IMR-90 (cell line): ENCODE results near the gene FERMT3.

Source experiments
- POLR2A ChIP-seq: IDR thresholded peaks from 2 replicates; pipeline ENCODE4 v1.6.1; 2012; ENCODE audit warnings: mild to moderate bottlenecking, low read depth, low read length
- RAD21 ChIP-seq: IDR thresholded peaks from 2 replicates; pipeline ENCODE4 v1.6.1; 2012; ENCODE audit warnings: low read length, improper control_type of control experiment
- SMC3 ChIP-seq: fragments of 150-350 bp; IDR thresholded peaks from 2 replicates; pipeline ENCODE4 v1.6.1; 2016; ENCODE audit warnings: low read depth, mild to moderate bottlenecking, antibody characterized with exemption, low read length, moderate library complexity
- USF2 ChIP-seq: fragments of 150-350 bp; IDR thresholded peaks from 2 replicates; pipeline ENCODE4 v1.6.1; 2017; ENCODE audit warnings: mild to moderate bottlenecking, antibody characterized with exemption, low read length, low read depth
- TF ChIP-seq, protein P1 (sequence below): conservative IDR thresholded peaks from 2 replicates; pipeline ENCODE4 v1.5.1; 2012; ENCODE audit warnings: mild to moderate bottlenecking, low read depth, low read length, improper control_type of control experiment

GRCh38 chr11:64186492-64187165, 19.9 kb upstream of the FERMT3 start:
- TF ChIP-seq, protein P1, sequence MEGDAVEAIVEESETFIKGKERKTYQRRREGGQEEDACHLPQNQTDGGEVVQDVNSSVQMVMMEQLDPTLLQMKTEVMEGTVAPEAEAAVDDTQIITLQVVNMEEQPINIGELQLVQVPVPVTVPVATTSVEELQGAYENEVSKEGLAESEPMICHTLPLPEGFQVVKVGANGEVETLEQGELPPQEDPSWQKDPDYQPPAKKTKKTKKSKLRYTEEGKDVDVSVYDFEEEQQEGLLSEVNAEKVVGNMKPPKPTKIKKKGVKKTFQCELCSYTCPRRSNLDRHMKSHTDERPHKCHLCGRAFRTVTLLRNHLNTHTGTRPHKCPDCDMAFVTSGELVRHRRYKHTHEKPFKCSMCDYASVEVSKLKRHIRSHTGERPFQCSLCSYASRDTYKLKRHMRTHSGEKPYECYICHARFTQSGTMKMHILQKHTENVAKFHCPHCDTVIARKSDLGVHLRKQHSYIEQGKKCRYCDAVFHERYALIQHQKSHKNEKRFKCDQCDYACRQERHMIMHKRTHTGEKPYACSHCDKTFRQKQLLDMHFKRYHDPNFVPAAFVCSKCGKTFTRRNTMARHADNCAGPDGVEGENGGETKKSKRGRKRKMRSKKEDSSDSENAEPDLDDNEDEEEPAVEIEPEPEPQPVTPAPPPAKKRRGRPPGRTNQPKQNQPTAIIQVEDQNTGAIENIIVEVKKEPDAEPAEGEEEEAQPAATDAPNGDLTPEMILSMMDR: no peak
- no peak for TF ChIP-seq POLR2A
- no peak for TF ChIP-seq USF2
- no peak for TF ChIP-seq RAD21
- TF ChIP-seq SMC3: no peak
